ENCODE results near the gene PVALB.

The PVALB gene

GRCh38 chr22:36809351-36809750 lies 7.5 kb downstream of the PVALB start:
- no peak for TF ChIP-seq CTCF (IDR thresholded peaks at IDR 0.05; ENCODE audit: extremely low read depth, missing control alignments)
- DNase-seq (ENCODE audit: low spot score), result no peak

- no peak for DNase-seq (ENCODE audit: low spot score)
- TF ChIP-seq CTCF (IDR thresholded peaks at IDR 0.05; ENCODE audit: extremely low read depth, missing control alignments), result no peak
Measured at GRCh38 chr22:36808721-36809344, 8.0 kb downstream of the PVALB start.

- TF ChIP-seq CTCF (IDR thresholded peaks at IDR 0.05; ENCODE audit: extremely low read depth, missing control alignments), result no peak
- no peak for DNase-seq (ENCODE audit: low spot score)
Measured at GRCh38 chr22:36807627-36808026, 9.2 kb downstream of the PVALB start.

- DNase-seq (ENCODE audit: low spot score), result no peak
Measured at GRCh38 chr22:36806835-36807234, 10.0 kb downstream of the PVALB start.

GRCh38 chr22:36803358-36803757 lies 13.5 kb downstream of the PVALB start:
- DNase-seq (ENCODE audit: low spot score), result no peak
- no peak for TF ChIP-seq CTCF (IDR thresholded peaks at IDR 0.05; ENCODE audit: extremely low read depth, missing control alignments)

More at GRCh38 chr22:36806835-36807234, 10.0 kb downstream of the PVALB start:
- TF ChIP-seq CTCF (IDR thresholded peaks at IDR 0.05; ENCODE audit: extremely low read depth, missing control alignments), result no peak

GRCh38 chr22:36798674-36799066 lies 18.2 kb downstream of the PVALB start:
- TF ChIP-seq CTCF (IDR thresholded peaks at IDR 0.05; ENCODE audit: extremely low read depth, missing control alignments), result no peak
- no peak for DNase-seq (ENCODE audit: low spot score)

GRCh38 chr22:36797911-36798673 lies 18.7 kb downstream of the PVALB start:
- TF ChIP-seq CTCF (IDR thresholded peaks at IDR 0.05; ENCODE audit: extremely low read depth, missing control alignments), result no peak
- peak; percentile 68 for DNase-seq (ENCODE audit: low spot score)
